GM08714 (cell line): ENCODE measurements around the gene NTNG1.

Source experiments
- H3K4me3 ChIP-seq: fragments of 200-500 bp; sonication (Bioruptor generic); 2 replicates; pipeline ENCODE4 v1.5.1; 2014; ENCODE audit warnings: mild to moderate bottlenecking, low read length, inconsistent platforms
- ZNF274 ChIP-seq: IDR thresholded peaks from 2 replicates; pipeline ENCODE4 v1.6.1; 2012; ENCODE audit warnings: mild to moderate bottlenecking, low read depth, low read length

The NTNG1 gene

GRCh38 chr1:107286125-107286524, 145.3 kb downstream of the NTNG1 start:
- TF ChIP-seq ZNF274: no peak
- no peak overlapping the region for H3K4me3 ChIP-seq

GRCh38 chr1:107291987-107292386, 151.1 kb downstream of the NTNG1 start:
- H3K4me3 ChIP-seq: no peak overlapping the region
- TF ChIP-seq ZNF274: no peak

GRCh38 chr1:107293901-107294613, 153.2 kb downstream of the NTNG1 start:
- TF ChIP-seq ZNF274: no peak
- no peak overlapping the region for H3K4me3 ChIP-seq

- no peak for TF ChIP-seq ZNF274
- H3K4me3 ChIP-seq: no peak overlapping the region
Measured at GRCh38 chr1:107294686-107295085, 153.8 kb downstream of the NTNG1 start.

- TF ChIP-seq ZNF274: no peak
- H3K4me3 ChIP-seq: no peak overlapping the region
Measured at GRCh38 chr1:107297681-107298080, 156.8 kb downstream of the NTNG1 start.

- no peak overlapping the region for H3K4me3 ChIP-seq
- TF ChIP-seq ZNF274: no peak
Measured at GRCh38 chr1:107298526-107298925, 157.7 kb downstream of the NTNG1 start.

- no peak overlapping the region for H3K4me3 ChIP-seq
- no peak for TF ChIP-seq ZNF274
Measured at GRCh38 chr1:107299521-107299920, 158.7 kb downstream of the NTNG1 start.

- H3K4me3 ChIP-seq: no peak overlapping the region
- no peak for TF ChIP-seq ZNF274
Measured at GRCh38 chr1:107309962-107310361, 169.1 kb downstream of the NTNG1 start.

- H3K4me3 ChIP-seq: no peak overlapping the region
- no peak for TF ChIP-seq ZNF274
Measured at GRCh38 chr1:107315652-107316051, 174.8 kb downstream of the NTNG1 start.

DNA sequence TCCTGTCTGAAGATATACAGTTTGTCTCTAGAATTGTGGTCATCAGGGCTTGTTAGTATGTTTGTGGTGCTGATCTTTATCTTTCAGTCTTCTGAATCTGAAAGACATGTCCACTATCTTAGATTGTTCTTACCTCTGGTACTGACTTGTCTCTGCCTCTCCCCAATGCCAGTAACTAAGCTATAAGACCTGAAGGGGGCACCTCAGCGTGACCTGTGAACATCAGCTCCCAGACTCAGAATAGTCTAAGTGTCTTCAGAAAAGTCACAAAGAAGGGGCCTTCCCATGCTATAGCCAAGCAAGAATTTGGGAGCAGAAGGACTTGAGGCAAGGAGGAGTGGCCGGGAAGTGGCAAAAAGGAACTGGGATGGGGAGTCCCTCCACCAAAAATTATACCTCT, 178.1 kb downstream of the NTNG1 start:
- H3K4me3 ChIP-seq: no peak overlapping the region
- TF ChIP-seq ZNF274: no peak

DNA sequence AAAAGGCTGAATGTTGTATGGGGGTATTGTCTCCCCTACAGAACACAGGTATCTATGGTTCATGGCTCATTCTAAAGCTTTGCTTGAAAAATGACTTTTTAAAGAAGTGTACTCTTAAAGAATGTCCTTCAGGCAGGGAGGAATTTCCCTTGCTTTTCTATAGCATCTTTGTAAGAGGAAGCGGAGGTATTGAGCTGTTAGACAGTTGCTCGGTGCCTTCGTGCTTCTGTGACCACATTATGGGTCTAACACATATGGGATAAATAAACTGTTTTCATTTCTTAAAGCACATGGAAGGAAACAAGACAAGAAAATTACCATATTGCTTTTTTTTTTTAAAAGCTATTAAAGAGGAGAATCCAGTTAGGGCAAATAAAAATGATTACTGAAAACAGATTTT, 182.9 kb downstream of the NTNG1 start:
- H3K4me3 ChIP-seq: no peak overlapping the region
- no peak for TF ChIP-seq ZNF274

DNA sequence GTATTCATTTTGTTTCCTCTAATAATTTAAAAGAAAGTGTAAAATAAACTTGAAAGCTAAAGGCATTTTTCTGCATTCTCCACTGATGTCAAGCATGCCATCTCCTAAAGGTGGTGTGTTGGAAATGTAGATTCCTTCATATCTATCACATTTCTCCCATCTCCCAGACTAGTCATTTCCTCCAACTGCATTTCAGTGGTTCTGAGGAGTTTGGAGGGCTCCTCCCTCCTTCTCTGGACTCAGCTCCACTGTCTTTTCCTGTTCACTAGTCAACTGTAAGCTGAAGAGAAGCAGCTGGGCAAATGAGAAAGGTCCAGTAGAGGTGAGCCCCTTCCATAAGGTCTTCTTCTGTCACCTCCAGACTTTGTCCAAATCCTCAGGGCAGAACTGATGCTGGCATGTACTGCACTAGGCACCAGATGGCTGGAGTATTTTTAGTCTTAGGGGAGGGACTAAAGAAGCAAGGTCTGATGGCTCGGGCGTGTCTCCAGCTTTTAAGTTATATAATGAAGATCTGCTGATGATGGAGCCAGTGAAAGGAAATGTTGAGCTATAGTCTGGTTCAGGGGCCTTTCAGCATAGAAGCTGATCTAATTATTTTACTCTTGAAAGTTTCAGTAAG, 186.1 kb downstream of the NTNG1 start:
- TF ChIP-seq ZNF274: no peak
- no peak overlapping the region for H3K4me3 ChIP-seq

GRCh38 chr1:107327446-107327845, 186.6 kb downstream of the NTNG1 start:
- no peak for TF ChIP-seq ZNF274
- H3K4me3 ChIP-seq: no peak overlapping the region

DNA sequence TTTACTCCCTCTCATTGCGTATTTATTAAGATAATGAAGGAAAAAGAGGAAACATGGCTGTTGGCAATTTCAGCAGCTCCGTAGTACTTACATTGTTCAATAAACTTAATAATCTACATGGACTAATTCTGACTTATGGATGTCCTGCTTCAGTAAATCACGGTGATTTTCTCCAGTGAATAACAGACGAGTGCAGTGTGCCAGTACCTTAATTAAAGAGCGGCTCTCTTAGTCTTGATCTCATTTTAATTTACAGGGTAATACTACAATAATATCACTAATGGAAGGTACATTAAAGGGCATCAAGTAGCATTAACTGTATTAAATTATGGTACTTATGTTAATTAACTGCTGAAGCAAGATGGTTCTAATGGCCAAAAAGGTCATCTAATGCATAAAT, 187.2 kb downstream of the NTNG1 start:
- TF ChIP-seq ZNF274: no peak
- no peak overlapping the region for H3K4me3 ChIP-seq

GRCh38 chr1:107339775-107340174, 198.9 kb downstream of the NTNG1 start:
- H3K4me3 ChIP-seq: no peak overlapping the region
- no peak for TF ChIP-seq ZNF274

GRCh38 chr1:107342316-107342715, 201.5 kb downstream of the NTNG1 start:
- no peak for TF ChIP-seq ZNF274
- no peak overlapping the region for H3K4me3 ChIP-seq
